HG02981 (cell line): ENCODE data around the gene SV2C.
"Not testable (repeated sequence)": the region's sequence is repeated elsewhere in the genome, so short reads cannot be mapped to it uniquely, and the experiment has no call there.

Source experiments
- ATAC-seq: cut with Tn5 transposase; IDR thresholded peaks from one replicate; pipeline ENCODE4 v1.9.1; 2021; ENCODE audit warnings: mild to moderate bottlenecking, moderate library complexity; ENCODE audit not compliant: unreplicated experiment

Gene SV2C

DNA sequence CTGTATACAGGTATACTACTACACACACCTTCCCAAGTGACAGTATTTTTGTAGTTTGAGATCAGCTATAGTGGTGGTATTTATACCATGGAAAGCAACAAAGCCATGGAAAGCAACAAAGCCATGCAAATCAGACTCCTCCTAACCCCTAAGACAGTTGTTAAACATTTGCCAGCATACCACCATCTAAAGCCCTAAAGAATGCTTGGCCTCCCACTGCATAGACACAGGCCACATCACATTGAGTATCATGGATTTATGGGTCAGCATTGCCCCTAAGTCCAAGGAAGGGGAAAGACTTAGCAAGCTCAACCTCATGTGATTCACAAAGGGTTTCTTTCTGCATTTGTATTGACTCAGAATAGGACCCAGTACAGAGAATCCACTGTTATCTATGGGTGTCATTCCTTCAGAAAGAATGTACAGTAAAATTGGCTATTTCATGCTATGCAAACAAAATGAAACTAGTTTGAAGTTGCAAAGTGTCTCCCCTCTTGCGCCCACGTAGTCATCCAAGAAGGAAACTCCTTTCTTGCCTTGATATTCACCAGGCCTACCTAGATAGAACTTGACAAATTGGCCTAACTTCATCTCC, 249.5 kb downstream of the SV2C start:
- no peak for ATAC-seq

DNA sequence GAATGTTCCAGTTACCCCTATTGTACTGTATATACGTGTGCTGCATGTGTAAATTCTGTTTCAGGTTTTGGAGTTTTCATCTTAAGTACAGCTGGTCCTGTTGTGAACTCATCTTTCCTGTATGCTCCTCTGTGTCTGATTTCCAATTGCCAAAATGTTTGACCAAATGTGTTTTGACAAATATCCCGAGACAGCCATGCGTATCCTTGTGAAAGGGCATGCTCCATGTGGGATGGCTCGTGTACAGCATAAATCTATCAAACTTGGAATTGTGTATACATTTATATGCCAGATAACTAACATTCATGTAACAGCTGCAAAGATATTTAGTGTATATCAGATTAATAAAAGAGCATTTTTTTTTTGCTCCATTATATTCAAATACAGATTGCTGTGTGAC, 250.4 kb downstream of the SV2C start:
- no peak for ATAC-seq

DNA sequence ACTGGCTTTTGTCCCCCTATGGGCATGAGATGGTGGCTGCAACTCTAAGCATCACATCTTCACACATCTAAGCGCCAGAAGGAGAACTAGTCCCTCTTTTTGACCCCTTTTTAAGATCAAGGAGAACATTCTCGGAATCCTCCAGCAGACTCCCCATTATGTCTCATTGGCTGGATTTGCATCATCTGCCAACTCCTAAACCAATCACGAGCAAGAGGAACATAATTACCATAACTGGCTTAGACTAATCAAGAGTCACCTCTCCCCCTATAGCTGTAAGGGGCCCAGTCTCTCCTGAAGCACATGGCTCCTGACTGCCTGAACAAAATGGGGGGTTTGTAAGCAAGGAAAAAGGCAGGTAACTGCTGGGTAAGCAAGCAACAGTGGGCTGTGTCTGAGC, 251.4 kb downstream of the SV2C start:
- ATAC-seq = no peak

DNA sequence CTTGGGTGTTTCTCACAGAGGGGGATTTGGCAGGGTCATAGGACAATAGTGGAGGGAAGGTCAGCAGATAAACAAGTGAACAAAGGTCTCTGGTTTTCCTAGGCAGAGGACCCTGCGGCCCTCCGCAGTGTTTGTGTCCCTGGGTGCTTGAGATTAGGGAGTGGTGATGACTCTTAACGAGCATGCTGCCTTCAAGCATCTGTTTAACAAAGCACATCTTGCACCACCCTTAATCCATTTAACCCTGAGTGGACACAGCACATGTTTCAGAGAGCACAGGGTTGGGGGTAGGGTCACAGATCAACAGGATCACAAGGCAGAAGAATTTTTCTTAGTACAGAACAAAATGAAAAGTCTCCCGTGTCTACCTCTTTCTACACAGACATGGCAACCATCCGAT, 252.3 kb downstream of the SV2C start:
- ATAC-seq = not testable (repeated sequence)

DNA sequence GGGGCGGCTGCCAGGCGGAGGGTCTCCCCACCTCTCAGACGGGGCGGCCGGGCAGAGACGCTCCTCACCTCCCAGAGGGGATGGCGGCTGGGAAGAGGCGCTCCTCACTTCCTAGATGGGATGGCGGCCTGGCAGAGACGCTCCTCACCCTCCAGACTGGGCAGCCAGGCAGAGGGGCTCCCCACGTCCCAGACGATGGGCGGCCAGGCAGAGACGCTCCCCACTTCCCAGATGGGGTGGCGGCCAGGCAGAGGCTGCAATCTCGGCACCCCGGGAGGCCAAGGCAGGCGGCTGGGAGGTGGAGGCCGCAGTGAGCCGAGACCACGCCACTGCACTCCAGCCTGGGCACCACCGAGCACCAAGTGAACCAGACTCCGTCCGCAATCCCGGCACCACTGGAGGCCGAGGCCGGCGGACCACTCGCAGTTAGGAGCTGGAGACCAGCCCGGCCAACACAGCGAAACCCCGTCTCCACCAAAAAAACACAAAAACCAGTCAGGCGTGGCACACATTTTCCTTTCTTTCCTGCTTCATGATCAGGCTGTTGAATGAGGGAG, 253.1 kb downstream of the SV2C start:
- not testable (repeated sequence) for ATAC-seq

DNA sequence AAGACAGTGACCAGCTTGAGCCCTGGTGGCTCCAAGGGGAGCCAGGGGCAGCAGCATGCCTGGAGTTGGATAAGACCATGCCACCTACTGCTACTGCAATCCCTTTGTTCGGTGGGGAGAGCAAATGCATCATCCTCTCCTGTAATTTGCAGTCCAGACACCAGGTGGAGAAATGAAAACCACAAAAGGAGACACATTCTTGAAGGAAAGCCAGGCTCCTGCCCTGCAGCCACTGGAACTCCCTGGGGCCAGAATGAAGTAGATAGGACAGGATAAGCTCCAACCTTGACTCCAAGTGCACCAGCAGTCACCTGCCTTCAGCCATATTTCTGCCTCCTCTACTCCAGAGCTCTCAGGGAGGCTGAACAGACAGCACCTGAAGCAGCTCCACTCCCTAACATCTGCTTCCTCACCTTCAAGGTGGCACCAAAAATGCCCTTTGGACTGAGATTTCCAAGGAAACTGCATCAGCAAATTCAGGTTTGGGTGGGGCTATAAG, 254.8 kb downstream of the SV2C start:
- no peak for ATAC-seq

DNA sequence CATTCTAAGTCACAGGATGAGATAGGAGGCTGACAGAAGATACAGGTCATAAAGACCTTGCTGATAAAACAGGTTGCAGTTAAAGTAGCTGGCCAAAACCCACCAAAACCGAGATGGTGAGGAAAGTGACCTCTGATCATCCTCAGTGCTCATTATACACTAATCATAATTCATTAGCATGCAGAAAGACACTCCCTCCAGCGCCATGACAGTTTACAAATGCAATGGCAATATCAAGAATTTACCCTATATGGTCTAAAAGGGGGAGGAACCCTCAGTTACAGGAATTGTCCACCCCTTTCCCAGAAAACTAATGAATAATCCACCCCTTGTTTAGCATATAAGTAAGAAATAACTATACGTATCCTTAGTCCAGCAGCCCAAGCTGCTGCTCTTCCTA, 256.7 kb downstream of the SV2C start:
- no peak for ATAC-seq

DNA sequence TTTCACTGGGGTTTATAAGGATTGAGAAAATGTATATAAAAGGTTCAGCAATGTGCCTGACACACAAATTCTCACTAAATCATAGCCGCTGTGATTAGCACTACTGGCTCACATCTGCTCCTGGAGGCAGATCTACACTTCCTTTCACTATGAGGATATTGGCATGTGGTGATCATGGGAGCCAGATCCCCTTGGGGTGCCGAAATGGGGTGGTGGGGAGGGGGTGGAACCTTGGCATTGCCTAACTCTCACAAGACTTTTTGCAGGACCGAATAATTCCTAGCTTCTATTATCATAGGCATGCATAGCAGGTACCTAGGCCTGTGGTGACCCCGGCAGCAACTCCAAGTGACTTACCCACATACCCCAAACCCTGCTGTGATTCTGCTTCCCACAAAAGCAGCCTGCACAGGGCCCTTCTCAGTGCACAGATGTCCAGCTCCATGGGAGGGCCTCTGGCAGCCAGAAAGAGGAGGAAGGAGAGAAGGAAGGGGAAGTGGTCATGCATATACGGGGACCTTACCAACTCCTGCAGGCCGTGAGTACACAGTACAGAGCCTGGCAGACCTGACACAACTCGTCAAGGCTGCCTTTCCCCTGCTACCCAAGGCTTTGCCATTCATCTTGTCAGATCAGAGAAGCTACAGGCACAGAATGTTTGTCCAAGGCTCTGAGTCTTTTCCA, 258.6 kb downstream of the SV2C start:
- no peak for ATAC-seq

DNA sequence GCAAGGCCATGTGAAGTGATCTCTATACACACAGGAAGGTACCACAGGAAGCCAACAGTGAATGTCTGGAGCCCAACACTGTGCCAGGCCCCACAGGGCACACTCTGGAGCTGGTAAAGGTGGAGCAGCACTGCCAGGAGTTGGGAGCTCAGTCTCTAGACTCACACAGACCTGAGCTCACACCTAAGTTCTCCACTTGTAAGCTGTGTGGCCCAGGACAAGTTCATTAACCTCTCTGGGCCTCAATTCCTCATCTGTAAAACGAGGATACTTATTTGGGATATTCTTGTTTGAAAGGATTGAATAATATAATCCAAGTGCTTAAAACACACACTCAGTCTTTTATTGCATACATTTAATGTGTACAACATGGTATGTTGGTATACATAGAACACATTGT, 259.3 kb downstream of the SV2C start:
- no peak for ATAC-seq

DNA sequence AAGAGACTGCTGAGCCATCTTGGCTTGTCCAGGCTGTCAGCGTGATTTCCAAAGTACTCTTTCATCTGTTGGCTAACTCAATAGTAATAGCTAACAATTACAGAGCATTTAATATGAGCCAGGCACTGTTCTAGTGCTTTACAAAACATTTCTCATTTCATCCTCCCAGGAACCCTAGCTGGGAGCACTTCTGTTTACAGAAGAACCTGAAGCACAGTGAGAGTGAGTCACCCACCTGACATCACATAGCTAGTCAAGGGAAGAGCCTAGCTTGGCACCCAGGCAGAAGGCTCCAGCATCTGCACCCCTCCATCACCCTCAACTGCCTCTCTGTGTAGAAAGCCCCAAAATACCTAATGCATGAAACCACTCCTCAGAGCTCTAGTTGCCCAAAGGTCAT, 262.4 kb downstream of the SV2C start:
- no peak for ATAC-seq

DNA sequence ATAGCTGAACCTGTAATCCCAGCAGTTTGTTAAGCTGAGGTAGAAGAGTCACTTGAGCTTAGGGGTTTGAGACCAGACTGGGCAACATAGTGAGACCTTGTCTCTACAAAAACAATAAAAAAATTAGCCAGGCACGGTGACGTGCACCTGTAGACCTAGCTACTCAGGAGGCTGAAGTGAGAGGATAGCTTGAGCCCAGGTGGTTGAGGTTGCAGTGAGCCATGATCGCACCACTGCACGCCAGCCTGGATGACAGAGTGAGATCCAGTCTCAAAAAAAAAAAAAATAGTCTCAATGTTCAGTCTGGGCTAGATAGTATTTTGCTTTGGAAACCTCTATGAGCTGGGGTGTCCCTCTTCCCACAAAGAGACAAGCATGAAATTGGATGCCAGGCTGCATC, 268.0 kb downstream of the SV2C start:
- peak; percentile 3 for ATAC-seq

DNA sequence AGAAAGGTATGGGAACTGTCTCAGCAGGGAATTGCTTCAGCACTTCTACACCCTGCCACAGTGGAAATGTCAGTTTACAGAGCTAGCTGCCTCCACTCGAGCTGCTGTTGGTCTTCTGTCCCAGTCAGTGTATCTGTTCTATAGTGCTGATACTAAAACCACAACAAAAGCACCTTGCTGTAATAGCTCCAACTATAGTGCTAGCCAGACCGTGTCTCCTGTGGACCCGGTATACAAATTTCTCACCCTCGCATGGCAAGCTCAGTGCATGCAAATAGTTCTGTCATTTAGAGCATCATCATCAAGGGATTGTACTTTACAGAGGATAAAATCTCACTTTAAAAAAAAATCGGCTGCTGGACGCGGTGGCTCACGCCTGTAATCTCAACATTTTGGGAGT, 268.4 kb downstream of the SV2C start:
- ATAC-seq = peak; percentile 99

DNA sequence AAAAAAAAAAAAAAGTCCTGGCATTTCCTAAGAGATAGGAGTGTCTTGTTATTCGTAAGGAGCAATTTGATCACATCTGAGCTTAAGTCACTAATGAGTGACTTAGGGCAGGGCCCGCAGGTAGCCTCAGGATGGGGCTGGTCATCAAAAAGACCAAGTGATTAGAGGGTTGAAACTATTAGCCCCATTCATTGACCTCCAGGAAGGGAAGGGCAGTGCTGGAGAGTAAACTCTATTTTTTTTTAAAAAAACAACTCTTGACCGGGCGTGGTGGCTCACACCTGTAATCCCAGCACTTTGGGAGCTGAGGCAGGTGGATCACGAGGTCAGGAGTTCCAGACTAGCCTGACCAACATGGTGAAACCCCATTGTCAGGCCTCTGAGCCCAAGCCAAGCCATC, 273.7 kb downstream of the SV2C start:
- ATAC-seq = no peak

DNA sequence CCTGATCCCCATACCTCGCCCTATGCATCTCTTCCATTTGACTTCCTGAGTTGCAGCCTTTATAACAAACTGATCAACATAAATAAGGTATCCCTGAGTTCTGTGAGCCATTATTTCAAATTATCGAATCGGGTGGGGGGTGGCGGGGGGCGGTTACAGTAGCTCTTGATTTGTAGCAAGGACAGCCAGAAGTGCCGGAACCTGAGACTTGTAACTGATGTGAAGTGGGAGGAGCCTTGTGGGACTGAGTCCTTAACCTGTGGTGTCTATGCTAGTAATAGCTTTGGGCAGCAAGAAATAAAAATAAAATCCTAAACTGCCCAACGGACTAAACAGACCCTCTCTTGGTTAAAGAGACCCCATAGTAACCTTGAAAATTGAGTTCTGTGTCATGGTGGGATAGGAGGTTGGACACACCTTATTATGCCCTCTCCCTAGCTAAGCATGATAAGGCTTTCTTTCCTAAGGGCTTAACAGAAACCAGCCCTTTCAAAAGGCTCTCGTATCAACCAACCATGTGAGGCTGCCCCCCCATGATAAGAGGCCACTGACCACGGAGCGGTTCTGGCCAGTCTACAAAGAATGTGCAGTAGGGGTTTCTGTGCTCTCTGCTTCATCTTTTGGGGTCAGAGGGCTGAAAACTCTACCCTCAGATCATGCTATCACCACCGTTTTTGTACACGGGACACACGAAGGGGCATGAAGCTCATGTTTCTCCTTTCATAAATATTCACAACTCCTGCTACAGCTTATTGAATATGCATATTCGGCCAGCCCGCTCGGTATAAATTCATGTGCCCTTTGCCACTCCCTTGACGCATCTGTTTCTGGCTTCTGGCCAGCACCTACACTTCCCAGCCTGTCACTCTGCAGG, 280.4 kb downstream of the SV2C start:
- ATAC-seq = no peak

DNA sequence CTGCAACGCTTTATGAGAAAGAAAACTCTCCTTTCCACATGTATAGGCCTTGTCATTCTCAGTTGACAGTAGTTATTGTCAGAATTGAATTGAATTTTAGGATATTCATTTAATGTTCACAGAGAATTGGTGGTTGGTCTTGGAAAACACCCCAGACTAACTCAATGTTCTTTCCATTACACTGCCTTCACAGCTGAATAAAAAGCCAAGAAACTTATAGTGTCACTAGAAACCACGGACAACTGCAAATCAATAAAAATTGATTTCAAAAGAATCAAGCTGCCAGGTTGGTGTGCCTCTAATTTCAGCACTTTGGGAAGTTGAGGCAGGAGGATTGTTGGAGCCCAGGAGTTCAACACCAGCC, 281.0 kb downstream of the SV2C start:
- ATAC-seq = no peak

DNA sequence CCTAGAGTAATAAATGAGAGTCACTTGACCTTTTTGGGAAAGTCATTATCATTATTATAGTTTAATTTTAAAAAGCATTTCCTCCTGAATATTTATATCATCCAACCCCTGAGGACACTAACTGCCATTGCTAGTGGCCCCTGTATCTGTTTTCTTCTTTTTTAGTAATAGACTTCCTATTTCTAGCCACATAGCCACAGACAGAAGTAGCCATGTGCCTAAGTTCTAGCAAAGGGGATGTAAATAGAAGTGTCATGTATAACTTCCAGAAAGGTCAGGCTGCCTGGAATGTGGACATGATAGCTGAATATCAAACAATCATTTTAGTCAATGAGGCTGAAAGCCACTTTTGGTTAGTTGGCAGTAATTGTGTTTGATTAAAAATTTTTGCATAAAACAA, 282.4 kb downstream of the SV2C start:
- ATAC-seq = no peak

DNA sequence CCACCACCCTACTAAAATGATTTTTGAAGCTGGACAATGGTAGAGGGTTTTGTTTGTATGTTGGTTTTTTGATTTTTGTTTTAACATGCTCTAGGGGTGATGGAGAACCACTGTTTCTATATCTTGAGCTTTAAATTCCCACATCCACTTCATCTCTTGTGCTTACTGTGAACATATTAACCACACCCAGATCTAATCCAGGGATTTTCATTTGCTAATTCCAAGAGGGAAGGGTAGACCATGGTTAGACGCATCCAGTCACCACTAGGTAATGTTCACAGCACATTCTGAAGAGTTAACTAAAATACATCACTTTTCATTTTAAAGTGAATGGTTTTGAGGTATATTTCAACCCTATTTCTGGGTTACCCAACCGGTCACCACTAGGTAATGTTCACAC, 283.4 kb downstream of the SV2C start:
- ATAC-seq = no peak

DNA sequence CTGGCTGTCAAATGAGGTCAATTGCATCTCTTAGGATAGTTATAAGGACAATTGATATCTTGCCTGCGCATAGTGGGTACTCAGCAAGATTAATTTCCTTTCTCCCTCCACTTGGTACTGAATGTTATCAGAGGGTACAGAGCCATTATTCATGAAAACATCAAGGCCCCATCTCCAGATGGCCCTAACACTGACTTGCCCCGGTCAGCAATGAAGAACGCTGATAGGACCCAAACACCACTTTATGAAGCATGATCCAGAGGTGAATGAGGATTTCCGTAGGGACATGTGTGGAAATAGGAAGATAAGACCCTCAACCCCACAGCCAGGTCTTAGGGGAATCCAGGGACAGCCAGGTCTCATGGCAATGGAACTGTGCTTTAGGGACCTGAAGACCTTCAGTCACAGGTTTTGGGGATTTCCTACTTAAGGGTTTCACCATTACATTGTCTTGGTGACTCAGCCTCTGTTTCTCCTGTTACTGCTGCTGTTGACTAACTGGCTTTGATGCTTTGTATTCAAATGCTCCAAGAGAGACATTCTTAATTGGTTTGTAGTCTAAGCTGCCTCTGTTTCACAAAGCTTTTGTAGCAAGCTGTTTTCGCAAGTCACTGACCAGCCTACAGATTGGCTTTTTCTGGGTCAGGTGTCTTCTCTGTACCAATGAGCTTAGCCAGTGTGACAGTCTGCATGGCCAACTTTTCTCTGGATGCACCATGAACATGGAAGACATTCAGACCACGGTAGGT, 284.6 kb downstream of the SV2C start:
- no peak for ATAC-seq

DNA sequence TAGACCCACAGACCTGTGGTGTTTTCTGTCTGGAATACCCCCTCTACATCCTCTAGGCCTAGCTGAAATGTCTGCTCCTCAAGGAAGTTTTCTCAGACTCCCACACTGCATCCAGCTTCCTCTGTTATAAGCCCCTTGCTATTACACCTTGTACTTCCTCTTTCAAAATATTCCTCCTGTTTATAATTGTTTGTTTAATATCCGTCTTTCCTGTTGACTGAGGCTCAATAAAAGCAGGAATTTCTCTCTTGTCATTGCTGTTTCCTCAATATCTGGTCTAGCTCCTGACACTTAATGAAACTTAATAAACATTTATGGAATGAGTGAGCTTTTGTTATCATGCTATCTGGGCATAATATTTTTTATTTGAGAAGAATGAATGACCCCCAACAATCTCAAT, 285.8 kb downstream of the SV2C start:
- ATAC-seq = no peak

DNA sequence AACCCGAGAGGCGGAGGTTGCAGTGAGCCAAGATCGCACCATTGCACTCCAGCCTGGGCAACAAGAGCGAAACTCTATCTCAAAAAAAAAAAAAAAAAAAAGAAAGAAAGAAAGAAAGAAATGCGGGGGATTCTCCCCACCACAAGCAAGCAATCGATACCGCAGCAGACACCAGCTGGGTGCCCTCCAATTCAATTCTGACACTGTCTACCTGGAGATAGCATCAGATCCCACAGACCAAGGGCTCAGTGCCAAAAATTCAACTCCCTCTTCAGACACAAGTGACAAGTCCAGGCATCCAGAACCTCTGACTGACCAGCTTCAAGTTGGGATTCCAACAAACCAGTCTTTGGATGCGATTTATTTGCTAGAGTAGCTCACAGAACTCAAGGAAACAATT, 286.5 kb downstream of the SV2C start:
- ATAC-seq = not testable (repeated sequence)

DNA sequence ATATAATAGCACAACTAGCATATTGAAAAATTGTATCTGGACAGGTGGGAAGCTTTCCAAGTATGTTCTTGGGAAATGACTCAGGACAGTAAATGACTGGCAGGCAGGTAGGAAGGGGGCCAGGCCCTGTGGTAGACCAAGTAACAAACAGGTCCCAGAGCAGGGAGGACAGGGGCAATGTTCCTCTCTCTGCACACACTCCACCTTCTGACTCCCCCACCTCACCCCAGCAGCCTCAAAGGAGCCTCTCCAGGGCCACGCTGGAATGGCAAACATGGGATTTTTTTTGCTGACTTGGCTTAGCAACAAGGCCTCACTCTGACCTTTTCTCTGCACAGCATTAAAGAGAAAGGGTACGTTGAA, 288.8 kb downstream of the SV2C start:
- no peak for ATAC-seq
